22Rv1 (cell line): Measurements from ENCODE around the gene SEMA4B.

Experiments
- CTCF ChIP-seq: fragments of 450-650 bp; IDR thresholded peaks from 2 replicates; pipeline ENCODE4 v1.5.1; 2017; ENCODE audit warnings: mild to moderate bottlenecking
- ZFX ChIP-seq: fragments of 450-650 bp; IDR thresholded peaks from 2 replicates; pipeline ENCODE4 v1.6.1; 2017; ENCODE audit warnings: antibody characterized with exemption, borderline replicate concordance

GRCh38 chr15:90167121-90167520 is 34.0 kb upstream of the SEMA4B start:
- no peak for TF ChIP-seq CTCF
- TF ChIP-seq ZFX, result no peak
